OCI-LY3 (cell line): ENCODE measurements around the gene TAS2R41.

Experiments used
- H2AFZ ChIP-seq: fragments of 200-600, 300-600 bp; shearing (Covaris generic); 2 replicates; pipeline ENCODE4 v1.6.0; 2014; ENCODE audit warnings: antibody characterized with exemption, low read depth, low read length
- H3K27ac ChIP-seq: fragments of 200-600, 300-600 bp; sonication (generic); 2 replicates; pipeline ENCODE4 v1.5.1; 2014; ENCODE audit warnings: mild to moderate bottlenecking, low read length, moderate library complexity, mixed read lengths
- H3K27me3 ChIP-seq: fragments of 200-600, 300-600 bp; sonication (generic); 2 replicates; pipeline ENCODE4 v1.6.1; 2014; ENCODE audit warnings: low read depth, low read length, mixed read lengths
- H3K36me3 ChIP-seq: fragments of 200-600, 300-600 bp; sonication (generic); replicated peaks from 2 replicates; pipeline ENCODE3; 2014; ENCODE audit warnings: low read depth, low read length, mixed read lengths
- H3K4me1 ChIP-seq: fragments of 300-600, 200-600 bp; sonication (generic); 2 replicates; pipeline ENCODE4 v1.6.1; 2014; ENCODE audit warnings: low read length, mixed read lengths
- H3K4me2 ChIP-seq: fragments of 200-600, 300-600 bp; sonication (generic); 2 replicates; pipeline ENCODE4 v1.6.1; 2014; ENCODE audit warnings: low read length, mixed read lengths
- H3K4me3 ChIP-seq: fragments of 300-600, 200-600 bp; sonication (generic); 2 replicates; pipeline ENCODE4 v1.5.1; 2014; ENCODE audit warnings: antibody characterized with exemption, mild to moderate bottlenecking, low read length, moderate library complexity
- H3K79me2 ChIP-seq: fragments of 300-600, 200-600 bp; shearing (Covaris generic); 2 replicates; pipeline ENCODE4 v1.6.1; 2014; ENCODE audit warnings: mild to moderate bottlenecking, low read length, mixed read lengths
- H3K9ac ChIP-seq: fragments of 300-600, 200-600 bp; shearing (Covaris generic); 2 replicates; pipeline ENCODE4 v1.6.0; 2014; ENCODE audit warnings: mild to moderate bottlenecking, low read length, moderate library complexity
- H3K9me3 ChIP-seq: fragments of 200-600, 300-600 bp; shearing (Covaris generic); 2 replicates; pipeline ENCODE4 v1.6.1; 2014; ENCODE audit warnings: low read length, mixed read lengths; ENCODE audit not compliant: insufficient read depth
- H4K20me1 ChIP-seq: fragments of 200-600, 300-600 bp; sonication (generic); 2 replicates; pipeline ENCODE4 v1.6.1; 2016; ENCODE audit warnings: low read length, mixed read lengths; ENCODE audit not compliant: insufficient read depth
- EZH2phosphoT487 ChIP-seq: fragments of 200-600 bp; shearing (Covaris generic); IDR thresholded peaks from 2 replicates; pipeline ENCODE4 v1.6.1; 2018; ENCODE audit warnings: antibody characterized with exemption, mixed run types, low read depth
- TF ChIP-seq, protein P1 (sequence below): fragments of 200-600, 300-600 bp; sonication (generic); IDR thresholded peaks from 2 replicates; pipeline ENCODE4 v1.5.1; 2014; ENCODE audit warnings: antibody characterized with exemption, low read length, low read depth

Gene TAS2R41

DNA sequence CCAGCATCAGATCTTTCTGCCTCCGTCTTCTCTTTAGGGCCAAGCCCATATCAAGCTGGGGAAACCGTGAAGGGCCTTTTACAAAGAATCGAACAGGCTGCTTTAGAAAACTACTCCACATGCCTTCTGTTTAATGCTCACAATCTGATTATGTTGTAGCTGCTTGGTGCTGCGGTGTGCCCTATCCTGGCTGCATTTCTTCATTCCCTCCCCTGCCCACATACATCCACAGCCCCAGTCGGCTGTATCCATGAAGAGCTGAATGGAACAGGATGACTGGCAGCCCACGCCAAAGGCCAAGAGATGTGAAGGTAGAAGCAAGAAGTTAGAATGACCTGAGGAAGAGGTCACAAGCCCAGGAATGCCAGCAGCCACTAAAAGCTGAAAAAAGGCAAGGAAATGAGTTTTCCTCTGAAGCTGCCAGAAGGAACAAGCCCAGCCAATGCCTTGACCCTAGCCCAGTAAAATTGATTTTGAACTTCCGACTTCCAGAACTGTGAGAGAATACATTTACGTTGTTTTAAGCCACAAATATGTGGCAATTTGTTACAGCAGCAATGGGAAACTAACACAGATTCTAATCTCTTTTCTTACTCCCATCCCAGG lies 22.2 kb downstream of the TAS2R41 start:
- no peak overlapping the region for H2AFZ ChIP-seq
- no peaks in the 10 kb centered on the region for H4K20me1 ChIP-seq
- TF ChIP-seq, protein P1, sequence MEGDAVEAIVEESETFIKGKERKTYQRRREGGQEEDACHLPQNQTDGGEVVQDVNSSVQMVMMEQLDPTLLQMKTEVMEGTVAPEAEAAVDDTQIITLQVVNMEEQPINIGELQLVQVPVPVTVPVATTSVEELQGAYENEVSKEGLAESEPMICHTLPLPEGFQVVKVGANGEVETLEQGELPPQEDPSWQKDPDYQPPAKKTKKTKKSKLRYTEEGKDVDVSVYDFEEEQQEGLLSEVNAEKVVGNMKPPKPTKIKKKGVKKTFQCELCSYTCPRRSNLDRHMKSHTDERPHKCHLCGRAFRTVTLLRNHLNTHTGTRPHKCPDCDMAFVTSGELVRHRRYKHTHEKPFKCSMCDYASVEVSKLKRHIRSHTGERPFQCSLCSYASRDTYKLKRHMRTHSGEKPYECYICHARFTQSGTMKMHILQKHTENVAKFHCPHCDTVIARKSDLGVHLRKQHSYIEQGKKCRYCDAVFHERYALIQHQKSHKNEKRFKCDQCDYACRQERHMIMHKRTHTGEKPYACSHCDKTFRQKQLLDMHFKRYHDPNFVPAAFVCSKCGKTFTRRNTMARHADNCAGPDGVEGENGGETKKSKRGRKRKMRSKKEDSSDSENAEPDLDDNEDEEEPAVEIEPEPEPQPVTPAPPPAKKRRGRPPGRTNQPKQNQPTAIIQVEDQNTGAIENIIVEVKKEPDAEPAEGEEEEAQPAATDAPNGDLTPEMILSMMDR: no peak
- no peak for TF ChIP-seq EZH2phosphoT487
- H3K9me3 ChIP-seq: no peaks in the 10 kb centered on the region
- H3K79me2 ChIP-seq: no peaks in the 10 kb centered on the region
- no peak overlapping the region for H3K4me2 ChIP-seq
- no peaks in the 10 kb centered on the region for H3K4me1 ChIP-seq
- H3K27ac ChIP-seq: no peak overlapping the region
- H3K36me3 ChIP-seq: no peaks in the 10 kb centered on the region
- peaks cover 7% of the 10 kb centered on the region; the same call in 1 of the 2 replicates for H3K27me3 ChIP-seq
- no peak overlapping the region for H3K4me3 ChIP-seq
- H3K9ac ChIP-seq: no peak overlapping the region

DNA sequence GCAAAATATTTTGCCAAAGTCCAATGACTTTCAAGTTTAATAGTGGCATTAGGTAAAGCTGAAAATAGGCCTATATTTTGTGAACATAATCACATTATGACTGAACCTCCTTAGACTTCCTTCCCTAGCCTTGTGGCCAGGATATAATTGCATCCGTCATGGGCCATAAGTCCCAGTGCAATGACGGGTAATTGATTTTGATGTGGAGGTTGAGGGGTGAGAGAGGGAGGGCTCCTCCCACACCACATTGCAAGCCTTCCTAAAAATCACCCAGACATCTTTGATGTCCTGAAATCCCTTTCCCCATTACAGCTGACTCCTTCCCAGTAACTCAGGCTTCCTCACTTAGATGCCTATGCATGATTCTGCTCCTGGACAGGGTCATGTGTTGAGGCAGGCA lies 25.6 kb downstream of the TAS2R41 start:
- Histone ChIP-seq H3K4me1 (no peaks in the 10 kb centered on the region), H3K9me3 (no peaks in the 10 kb centered on the region), H3K4me3 (no peak overlapping the region), H4K20me1 (no peaks in the 10 kb centered on the region), H3K27ac (no peak overlapping the region), H3K9ac (no peak overlapping the region), H3K36me3 (no peaks in the 10 kb centered on the region), H3K4me2 (no peak overlapping the region), H3K27me3 (peaks cover 7% of the 10 kb centered on the region; the same call in 1 of the 2 replicates), H2AFZ (no peak overlapping the region), H3K79me2 (no peaks in the 10 kb centered on the region)
- TF ChIP-seq, protein P1: no peak
- no peak for TF ChIP-seq EZH2phosphoT487

DNA sequence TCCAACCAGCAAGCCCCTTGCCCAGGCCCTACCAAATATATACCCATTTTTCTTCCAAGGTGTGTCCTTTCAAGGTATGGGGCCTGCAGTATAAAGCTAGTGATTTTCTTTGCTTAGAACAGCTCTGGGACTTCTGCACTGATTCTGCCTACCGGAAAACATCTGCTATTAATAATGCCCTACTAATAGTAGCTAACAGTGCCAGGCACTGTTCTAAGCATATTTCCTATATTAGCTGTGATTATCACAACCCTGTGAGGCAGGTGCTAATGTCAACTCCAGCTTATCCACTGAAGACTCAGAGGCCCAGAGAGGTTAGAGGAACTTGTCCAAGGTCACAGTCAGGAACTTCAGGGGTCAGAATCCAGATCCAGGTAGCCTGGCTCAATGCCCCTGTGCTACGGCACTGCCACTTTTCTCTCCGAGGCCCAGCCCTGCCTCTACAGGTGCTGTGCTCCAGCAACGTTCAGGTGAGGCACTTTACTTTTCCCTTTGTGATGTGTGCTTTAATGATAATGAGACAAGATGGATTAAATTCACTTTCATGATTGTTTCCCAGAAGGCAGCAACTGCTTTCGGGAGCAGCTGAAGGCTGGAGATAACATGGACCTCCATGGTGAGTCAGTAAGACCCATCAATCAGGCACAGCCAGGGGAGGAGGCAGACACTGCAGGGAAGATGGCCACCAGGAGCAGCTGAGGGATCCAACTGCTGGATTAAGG lies 26.7 kb downstream of the TAS2R41 start:
- Histone ChIP-seq H3K9ac (no peak overlapping the region), H3K27me3 (peaks cover 7% of the 10 kb centered on the region; the same call in 1 of the 2 replicates), H4K20me1 (no peaks in the 10 kb centered on the region), H3K4me1 (no peaks in the 10 kb centered on the region), H3K36me3 (no peaks in the 10 kb centered on the region), H3K79me2 (no peaks in the 10 kb centered on the region), H3K9me3 (no peaks in the 10 kb centered on the region), H3K4me2 (no peak overlapping the region), H3K27ac (no peak overlapping the region), H2AFZ (no peak overlapping the region), H3K4me3 (no peak overlapping the region)
- no peak for TF ChIP-seq EZH2phosphoT487

DNA sequence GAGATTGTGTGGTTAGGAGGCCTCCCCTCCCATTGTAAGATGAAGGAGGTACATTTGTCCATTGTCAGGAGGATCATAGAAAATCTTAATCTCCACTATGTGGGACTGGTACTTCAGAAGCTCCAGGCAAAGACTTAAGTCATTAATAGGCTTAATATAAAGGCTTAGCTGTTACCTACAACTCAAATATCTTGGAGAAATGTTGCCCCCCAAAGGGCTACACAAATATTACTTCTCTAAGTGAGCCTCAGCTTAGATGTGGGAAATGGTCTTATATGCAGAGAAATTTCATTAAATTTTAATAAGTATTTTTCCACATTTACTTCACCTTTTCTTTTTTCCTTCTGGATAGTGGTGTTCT lies 27.2 kb downstream of the TAS2R41 start:
- H3K4me2 ChIP-seq: no peak overlapping the region
- H3K36me3 ChIP-seq: no peaks in the 10 kb centered on the region
- no peaks in the 10 kb centered on the region for H3K4me1 ChIP-seq
- H2AFZ ChIP-seq: no peak overlapping the region
- no peaks in the 10 kb centered on the region for H4K20me1 ChIP-seq
- no peaks in the 10 kb centered on the region for H3K79me2 ChIP-seq
- H3K9me3 ChIP-seq: no peaks in the 10 kb centered on the region
- peaks cover 6% of the 10 kb centered on the region; the same call in 1 of the 2 replicates for H3K27me3 ChIP-seq
- TF ChIP-seq EZH2phosphoT487: no peak
- TF ChIP-seq, protein P1: no peak
- H3K9ac ChIP-seq: no peak overlapping the region
- no peak overlapping the region for H3K4me3 ChIP-seq
- H3K27ac ChIP-seq: no peak overlapping the region
